ENCODE data around the gene SLC31A2.
"Not testable (repeated sequence)": the region's sequence is repeated elsewhere in the genome, so short reads cannot be mapped to it uniquely, and the experiment has no call there.

SLC31A2 gene, protein sequence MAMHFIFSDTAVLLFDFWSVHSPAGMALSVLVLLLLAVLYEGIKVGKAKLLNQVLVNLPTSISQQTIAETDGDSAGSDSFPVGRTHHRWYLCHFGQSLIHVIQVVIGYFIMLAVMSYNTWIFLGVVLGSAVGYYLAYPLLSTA

DNA sequence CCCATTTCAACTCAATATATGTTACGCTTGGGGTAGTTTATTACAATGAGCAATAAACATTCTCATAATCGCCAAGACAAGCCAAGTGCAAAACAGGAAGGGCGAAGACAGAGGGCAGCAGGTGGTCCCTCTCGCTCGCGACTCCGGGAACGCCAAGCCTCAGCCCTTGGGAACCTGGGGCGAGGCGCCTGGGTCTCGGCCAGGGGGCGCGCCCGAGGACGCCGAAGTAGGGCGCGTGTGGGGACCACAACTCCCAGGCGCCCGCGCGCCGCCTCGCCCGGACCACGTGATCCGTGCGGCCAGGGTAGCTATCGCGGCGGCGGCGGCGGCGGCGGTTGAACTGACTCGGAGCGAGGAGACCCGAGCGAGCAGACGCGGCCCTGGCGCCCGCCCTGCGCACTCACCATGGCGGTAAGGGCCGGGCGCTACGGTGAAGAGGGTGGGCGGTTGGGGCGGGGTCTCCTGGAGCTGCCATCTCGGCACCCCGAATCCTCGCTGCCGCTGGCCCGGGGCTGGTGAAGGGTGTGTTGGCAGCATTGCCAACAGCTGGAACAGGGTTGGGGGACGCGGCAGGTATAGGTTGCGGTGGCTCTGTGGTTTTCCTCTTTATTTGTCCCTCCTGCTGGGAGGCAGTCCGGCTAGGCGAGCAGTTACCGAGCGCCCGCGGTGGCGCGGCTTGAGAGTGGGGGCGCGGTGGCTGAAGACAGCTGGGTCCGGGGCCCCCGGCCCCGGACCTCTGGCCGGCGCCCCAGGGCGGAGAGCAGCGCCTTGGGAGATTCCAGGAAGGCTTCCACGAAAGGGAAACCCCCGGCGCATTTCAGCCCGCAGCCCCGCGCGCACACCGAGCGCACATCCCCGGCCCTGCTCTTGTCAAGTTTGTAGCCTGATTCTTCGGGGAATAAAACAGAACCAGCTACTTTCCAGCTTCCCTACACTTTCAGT is at the start of gene SLC31A2:
SLC31A2 (plus strand) TSS at position 338 of the 942 bp plus-strand sequence; CDS start at position 406, 68 bp downstream.
- peak; percentile 74 for DNase-seq

- not testable (repeated sequence) for DNase-seq
Observed at GRCh38 chr9:113105345-113105744, 45.5 kb upstream of the SLC31A2 start.

GRCh38 chr9:113111065-113111951 is 39.5 kb upstream of the SLC31A2 start:
- DNase-seq: not testable (repeated sequence)

- DNase-seq: not testable (repeated sequence)
Observed at GRCh38 chr9:113112706-113113510, 37.9 kb upstream of the SLC31A2 start.

DNA sequence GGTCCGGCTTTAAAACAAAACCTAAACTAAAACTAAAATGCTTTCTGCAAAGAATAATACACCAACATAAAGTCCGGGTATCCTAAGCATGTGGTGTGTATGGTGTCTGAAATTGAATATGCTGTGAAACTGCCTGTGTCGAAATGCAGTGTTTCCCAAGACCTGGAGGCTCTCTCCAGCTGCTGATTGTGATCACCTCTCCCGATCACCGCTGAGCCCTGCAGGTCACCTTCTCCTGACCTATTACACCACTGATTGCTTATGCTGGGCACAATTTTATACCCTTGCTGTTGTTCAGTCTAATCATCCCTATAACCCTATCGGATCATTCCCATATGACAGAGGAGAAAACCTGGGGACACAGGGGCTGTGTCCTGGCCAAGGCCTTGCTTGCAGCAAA is 32.0 kb upstream of the SLC31A2 start:
- not testable (repeated sequence) for DNase-seq

- no peak for DNase-seq
Observed at GRCh38 chr9:113125386-113126035, 25.3 kb upstream of the SLC31A2 start.

DNA sequence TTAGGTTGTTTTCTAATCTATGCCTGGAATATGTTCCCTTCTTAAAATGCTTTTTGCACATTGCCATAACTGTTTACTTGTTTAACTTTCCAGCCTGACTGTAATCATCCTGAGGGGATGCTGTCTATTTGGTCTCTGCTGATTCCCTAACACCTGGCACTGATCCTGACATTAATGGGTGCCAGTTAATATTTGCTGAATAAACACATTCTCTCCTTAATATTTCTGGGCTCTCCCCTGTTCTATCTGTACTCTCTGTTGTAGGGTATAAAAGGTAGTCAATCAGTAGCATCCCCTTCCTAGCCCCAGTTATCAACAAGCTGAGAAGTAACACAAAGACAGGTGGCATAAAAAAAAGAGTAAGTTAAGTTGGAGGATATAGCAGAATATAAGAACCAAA is 21.3 kb upstream of the SLC31A2 start:
- no peak for DNase-seq

DNA sequence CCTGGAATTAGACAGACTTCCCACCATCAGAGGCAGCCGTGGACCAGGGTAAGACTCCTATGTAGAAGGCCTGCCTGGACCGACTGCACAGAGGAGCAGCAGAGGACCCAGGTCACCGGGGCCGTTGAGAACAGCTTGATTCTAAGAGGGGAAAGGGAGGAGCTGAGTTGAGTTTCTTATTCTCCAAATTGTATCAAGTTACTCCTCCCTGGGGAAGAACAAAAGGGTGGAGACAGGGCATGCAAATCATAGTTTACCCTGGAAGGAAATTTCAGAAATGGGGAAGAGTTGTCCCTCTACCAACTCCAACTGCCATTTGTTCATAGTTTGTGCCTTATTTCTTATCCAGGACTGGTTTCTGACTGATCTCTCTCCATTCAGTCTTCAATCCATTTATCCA is 20.9 kb upstream of the SLC31A2 start:
- DNase-seq: no peak

GRCh38 chr9:113131689-113132151 is 19.1 kb upstream of the SLC31A2 start:
- no peak for DNase-seq

DNA sequence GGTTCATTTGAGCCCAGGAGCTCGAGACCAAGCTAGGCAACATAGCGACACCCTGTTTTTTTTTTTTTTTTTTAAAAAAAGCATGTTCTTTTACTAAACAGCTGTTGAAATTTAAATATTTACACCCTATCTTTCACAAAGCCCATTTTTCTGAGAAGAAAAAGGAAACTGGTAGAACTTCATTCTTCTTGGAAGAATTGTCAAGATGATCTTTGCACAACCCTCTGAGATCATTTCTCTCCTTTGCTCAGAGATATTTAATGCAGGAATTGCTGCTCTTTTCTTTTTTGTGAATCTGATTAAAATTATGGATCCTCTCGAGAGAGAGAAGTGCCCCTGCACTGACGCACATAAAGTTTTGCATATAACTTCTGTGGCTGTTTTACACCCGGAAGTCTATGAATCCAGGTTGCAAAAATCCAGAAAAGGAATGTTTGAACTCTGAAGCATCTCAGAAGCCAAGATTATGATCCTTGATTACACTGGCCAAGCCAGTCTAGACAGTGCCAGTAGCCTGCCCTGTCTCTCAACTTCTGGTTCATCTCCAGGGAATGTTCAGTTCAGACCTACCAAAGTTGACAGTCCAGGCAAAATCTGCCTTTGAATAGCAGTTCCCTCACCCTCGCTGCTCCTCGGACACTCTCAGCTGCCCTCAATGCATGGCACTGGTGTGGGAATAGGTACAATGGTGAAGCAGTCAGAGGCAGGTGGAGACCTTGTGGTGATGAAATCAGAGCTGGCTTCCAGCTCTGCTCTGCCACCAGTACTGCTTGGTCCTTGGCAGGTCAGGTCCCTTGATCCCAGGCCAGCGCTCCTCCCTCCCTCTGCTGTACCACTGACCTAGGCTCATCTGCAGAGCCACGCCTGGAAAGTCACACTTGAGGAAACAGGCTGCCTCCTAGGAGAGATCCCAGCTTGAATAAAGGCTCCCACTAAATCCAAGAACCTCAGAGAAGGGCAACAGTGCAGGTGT is 13.3 kb upstream of the SLC31A2 start:
- DNase-seq: no peak

DNA sequence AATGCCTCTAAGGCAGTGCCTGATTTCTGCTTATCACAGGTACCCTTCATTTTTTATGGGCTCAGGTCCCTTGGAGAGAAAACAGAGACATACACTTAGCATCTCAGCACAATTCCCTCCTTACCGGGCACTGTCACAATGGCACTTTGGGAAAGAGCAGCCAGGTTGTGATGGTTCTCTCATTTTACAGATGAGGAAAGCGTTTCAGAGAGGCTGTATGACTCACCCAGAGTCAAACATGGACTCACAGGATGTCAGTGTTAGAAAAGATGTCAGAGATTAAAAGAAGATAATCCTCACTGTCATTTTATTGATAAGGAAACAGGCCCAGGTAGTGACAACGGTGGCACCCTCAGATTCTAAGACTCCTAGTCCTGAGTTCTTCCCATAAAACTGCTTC is 12.0 kb upstream of the SLC31A2 start:
- no peak for DNase-seq

DNA sequence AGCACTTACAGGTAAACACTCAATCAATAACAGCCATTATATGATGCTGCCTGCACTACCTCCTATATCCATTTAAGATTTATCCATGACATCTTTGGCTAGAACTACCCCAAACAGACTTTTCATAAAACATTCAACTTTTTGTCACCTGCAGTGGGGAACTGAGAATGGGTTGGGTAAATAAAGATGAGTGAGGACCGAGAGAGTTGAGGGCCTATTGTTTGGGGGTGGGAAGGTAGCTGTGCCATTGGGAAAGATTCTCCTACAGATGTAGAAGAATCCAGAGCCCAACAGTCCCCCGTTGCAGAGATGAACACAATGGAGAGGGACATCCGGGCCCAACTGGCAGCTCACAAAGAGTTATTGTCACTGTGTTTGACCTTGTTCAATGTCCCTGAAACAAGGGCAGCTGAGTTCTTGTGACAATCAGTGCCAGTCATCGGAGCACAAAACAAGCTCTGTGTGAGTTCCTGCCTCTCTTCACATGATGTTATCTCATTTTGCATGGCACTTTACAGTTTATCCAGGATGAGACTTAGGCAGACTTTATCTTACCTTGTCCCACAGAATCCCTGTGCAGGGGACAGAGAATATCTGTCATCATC is 11.5 kb upstream of the SLC31A2 start:
- no peak for DNase-seq

DNA sequence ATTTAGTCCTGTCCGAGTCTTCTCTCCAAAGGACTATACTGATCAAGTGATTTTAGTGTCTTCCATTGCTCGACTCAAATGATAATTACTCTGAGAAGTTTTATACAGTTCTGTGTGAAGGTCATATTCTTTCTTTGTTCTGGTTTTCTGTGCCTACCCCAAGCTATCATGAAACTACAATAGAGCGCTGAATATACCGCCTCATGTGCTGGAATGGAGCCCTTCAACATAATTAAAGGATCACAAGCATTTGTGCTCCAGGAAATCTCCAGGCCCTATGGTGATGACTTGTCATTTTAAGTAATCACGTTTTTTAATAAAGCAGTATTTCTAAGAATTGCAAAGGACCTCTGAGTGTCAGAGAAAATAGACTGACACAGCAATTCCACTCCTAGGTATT is 10.9 kb upstream of the SLC31A2 start:
- no peak for DNase-seq

DNA sequence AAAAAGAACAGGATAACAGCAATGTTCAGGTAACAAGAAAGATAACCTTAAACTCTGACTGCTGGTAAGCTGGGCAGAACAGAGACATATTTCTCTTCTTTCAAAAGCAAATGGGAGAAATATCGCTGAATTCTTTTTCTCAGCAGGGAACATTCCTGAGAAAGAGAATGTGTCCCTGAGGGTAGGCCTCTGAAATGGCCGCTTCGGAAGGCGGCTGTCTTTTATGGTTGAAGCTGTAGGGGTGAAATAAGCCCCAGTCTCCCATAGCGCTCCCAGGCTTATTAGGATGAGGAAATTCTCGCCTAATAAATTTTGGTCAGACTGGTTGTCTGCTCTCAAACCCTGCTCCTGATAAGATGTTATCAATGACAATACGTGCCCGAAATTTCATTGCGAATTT is 9.9 kb upstream of the SLC31A2 start:
- DNase-seq: not testable (repeated sequence)

GRCh38 chr9:113143432-113144227 is 7.2 kb upstream of the SLC31A2 start:
- no peak for DNase-seq

GRCh38 chr9:113148372-113148705 is 2.5 kb upstream of the SLC31A2 start:
- DNase-seq: no peak

- peak; percentile 12 for DNase-seq
Observed at GRCh38 chr9:113148781-113149510, 1.9 kb upstream of the SLC31A2 start.

- DNase-seq: not testable (repeated sequence)
Observed at GRCh38 chr9:113149561-113149960, 1.2 kb upstream of the SLC31A2 start.
